Fibroblast of skin of abdomen (primary cell): ENCODE measurements around the gene PLAU.
"Not testable (repeated sequence)": the region's sequence is repeated elsewhere in the genome, so short reads cannot be mapped to it uniquely, and the experiment has no call there.

Source experiments
- DNase-seq: peaks from one replicate; pipeline ENCODE4 v3.0.0-alpha.2; 2013

The PLAU gene

DNA sequence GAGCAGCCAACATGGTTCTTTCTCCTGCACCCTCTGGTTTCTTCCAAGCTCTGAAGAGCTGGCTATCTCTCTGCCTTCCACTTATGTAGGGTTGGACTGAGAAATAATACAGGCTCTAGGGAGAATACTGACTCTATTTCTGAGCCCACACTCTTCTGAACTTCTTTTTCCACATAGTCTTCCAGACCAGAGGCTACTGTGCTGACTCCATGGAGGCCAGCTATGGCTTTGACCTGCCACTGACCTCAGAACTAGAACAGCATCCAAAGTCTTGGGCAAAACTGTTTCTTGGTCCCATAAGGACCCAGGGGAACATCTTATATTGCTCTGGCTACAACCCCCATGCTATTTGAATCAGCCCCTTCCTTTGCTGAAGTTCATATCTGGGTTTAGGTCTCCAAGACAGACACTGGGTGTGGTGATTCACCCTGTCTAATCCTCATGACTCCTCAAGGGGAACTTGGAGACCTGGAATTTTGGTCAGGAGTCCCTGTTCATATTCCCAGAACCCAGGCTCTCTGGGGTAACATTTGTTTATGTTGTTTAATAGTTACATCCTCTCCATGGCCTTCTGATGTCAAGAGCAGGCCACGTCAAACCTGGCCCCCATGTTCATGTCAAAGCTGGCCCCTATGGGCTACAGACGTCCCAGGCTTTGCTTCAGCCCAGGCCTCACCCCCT is 12.1 kb upstream of the PLAU start:
- no peak for DNase-seq

DNA sequence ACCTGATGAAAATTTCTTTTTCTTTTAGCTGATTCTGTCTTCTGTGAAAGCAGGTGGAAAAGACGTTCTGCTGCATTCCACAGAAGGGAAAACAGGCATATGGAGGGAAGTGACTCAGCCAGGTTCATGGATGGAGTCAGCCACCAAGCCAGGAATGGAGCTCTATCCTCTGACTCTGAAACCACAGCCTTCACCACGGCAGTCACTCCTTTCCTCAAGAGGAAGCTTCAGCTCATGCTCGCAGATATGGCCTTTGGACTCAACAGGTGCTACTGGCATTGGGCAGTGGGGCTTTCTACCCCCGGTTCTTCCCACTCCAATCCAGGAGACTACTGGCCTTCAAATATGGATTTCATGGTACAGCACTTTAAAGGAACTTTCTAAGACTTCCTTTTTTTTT is 11.5 kb upstream of the PLAU start:
- DNase-seq: peak; percentile 90

DNA sequence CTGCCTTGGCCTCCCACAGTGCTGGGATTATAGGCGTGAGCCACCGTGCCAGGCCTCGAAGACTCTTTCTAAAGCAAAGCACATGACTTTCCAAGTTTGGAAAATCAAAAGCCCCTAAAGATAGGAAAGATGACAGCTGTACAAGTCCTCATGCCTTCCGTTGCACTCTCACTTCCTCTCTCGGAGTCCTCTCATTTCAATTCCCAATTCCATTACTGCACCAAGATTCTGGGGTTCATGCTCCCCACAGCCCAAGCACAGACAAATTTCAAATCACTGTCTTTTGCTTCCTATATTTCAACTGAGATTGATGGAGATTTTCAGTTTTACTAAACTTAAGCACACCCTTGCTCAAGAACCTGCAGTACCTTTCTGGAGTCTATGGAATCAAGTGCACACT is 10.9 kb upstream of the PLAU start:
- DNase-seq: no peak

DNA sequence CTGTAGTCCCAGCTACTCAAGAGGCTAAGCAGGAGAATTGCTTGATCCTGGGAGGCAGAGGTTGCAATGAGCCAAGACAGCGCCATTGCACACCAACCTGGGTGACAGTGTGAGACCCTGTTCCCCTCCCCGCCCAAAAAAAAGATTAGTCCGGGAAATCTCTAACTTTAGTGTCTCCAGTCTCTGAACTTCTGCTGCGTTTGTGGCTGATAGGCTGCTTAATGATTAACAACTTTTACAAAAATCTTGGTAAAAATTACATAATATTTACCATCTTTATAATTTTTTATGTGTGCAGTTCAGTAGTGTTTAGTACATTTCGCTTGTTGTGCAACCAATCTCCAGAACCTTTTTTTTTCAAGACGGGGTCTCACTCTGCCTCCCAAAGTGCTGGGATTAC is 9.7 kb upstream of the PLAU start:
- DNase-seq: no peak

DNA sequence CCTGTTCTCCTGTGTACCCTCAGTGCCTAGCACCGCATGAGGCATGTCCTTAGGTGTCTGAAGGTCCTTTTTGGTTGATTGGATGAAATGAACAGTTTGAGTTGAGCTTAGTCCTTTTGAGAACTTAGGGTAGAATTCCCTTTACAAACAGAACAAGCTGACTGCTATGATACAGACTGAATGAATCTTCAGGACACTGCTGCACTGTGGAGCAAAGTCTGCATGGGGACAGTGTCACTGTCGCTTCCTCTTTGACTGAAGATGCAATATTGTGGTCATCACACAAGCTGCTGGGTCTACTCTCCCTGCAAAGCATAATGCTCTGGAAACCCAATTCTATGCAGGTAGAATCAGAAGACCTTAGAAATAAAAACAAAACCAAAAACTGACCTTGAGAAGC is 8.6 kb upstream of the PLAU start:
- DNase-seq: no peak

DNA sequence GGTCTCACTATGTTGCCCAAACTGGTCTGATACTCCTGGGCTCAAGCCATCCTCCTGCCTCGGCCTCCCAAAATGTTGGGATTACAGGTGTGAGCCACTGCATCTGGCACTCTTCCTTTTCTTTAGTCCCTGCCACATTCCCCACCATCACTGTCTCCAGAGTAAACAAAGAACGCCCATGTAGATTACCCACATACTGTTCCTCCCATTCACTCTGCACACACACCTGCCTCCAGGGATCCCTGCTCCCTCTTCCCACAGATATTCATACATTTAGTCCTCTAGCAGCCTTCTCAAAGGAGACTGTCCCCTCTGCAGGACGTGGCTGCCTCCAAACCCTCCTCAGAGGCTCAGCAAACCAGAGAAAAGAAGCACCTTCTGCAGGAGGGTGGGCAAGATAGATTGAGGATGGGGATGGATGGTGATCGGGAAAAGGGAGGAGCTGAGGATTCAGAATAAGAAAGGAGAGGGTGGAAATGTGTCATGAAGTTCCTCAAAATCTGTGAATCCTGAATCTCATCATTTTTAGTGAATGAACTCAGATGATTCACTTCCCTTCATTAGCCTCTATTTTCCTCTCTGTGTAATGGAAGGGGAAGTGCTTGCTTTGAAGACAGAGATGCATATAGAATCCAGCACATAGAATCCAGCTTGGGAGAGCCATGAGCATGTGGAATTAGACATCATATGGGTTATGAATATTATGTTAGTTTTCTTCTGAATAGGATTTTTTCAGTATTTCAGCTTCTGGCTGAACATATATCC is 5.5 kb upstream of the PLAU start:
- DNase-seq: no peak

DNA sequence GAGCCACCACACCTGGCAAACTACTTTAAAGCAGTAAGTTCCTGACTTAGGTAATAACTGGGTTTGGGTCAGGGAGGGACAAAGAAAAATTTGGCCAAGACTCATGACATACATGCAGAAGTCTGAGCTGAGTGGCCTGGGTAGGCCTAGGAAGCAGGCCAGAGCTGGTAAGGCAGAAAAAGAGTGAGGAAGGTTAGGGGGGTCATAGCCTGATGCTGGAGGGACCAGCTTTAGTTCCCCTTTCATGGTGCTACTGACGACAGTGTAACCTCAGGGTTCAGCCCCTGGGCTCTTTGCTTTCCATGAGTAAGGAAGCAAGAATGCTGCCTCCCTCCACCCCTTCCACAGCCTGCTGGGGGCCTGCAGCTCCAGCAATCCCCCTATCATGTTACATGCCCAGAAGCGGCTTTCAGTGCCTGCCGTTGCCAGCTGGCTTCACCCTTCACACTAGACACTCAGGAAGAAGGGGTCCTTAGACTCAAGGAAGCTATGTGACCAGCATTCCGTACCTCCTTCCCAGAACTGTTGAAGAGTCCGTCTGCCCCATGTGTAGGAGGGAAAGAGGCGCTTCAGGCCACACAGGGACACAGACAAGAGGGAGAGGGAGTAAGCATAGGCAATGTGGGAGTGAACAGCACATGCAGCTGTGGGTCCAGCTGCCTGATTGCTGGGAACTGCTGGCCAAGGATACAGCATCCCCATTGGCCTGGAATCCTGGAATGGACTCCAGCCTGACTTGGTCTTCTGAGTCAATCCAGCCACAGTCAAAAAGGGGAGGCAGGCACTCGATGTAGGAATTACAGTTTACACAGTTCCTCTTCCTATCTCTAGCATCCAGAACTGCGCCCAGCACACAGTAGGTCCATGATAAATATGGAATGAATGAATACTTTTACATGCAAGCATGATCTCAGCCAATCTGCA is 4.1 kb upstream of the PLAU start:
- peak; percentile 97 for DNase-seq

DNA sequence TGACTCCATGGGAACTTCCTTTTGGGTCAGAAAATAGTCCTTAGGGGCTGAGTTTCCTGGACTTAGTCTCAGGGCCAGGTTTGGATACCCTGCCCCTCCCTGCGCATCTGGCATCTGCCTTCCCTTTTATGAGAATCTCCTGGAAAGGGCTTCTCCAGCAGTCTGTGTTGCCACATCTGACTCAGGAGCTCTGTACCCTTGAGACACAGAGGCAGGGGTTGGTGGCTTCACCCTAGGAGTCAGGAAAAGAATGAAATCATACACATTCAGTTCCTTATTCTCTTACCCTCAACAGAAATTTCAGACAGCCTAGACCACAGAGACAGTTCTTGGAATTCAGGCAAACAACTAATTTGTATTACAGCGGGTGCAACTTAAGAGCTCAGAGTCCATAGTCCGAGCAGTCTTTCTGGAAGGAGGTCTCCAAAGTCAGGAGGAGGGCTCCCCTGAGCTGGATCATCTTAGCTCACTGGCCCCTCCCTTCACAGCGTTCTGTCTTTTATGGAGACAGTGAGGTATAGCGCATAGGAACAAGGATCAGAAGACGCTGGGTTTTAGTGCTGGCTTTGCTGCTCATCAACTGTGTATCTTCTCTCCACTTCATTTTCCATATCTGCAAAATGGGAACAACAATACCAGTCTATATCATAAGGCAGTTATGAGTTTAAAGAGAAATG is 3.0 kb upstream of the PLAU start:
- peak; percentile 61 for DNase-seq

DNA sequence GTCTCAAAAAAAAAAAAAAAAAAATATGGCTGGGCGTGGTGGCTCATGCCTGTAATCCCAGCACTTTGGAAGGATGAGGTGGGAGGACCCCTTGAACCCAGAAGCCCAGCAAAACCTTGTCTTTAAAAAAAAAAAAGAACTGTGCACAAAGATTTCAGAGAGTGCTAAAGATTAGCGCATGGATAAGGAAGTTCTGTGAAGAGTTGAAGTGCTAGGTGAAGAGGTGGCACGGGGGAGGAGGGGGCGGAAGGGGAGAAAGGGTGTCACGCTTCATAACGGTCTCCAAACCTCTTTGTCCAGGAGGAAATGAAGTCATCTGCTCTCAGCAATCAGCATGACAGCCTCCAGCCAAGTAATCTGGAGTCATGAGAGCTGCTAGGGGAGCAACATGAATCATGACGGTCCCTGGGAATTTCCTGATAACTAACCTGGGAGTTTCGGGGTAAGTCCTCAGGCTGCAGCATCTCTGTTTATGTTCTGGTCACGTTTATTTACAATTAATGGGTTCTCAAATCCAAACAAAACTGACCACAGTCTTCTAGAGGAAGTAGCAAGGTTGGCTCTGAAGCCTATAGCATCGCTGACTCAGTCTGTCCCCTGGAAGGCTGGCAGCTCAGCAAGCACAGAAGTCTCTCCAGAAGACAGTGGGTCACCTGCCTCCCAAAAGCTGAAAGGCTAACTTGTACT is 1.9 kb upstream of the PLAU start:
- DNase-seq: peak; percentile 88

DNA sequence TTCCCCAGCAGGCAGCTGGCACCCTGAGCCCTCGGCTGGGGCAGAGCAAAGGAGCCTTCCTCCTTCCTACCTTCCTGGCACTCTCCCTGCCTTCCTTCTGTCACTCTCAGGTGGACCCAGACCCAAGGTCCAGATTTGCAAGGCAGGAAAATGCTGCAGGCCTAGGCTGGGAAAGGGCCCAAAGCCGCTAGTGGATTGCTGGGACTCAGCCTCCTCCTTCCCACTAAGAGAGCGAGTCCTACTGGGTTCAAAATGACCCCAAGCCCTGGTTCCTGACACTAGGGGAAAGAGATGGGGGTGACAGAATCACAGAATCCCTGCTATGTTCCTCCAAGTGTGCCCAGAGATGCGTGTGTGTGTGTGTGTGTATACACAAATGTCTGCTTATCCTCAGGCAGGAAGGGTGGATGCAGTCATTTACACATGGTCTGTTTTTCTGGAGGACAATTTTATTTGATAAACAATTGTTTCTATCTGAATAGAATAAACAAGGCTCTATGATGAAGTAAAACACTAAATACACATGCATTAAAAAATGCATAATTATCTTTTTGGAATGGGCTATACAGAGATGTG is 1.3 kb upstream of the PLAU start:
- no peak for DNase-seq

DNA sequence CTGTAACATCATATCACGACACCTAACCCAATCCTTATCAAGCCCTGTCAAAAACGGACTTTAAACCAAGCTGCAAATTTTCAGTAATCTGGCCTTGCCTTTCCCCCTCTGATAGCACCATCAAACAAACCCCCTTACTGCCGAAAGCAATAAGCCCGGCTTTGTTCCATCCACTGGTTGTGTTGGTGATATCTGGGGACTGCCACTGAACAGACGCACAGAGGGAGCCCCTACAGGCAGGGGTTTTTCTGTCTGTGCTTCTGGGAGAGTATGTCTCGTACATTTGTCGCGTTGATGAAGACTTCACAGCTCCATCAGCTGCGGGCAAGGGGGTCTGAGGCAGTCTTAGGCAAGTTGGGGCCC is 550 bp upstream of the PLAU start:
- no peak for DNase-seq

DNA sequence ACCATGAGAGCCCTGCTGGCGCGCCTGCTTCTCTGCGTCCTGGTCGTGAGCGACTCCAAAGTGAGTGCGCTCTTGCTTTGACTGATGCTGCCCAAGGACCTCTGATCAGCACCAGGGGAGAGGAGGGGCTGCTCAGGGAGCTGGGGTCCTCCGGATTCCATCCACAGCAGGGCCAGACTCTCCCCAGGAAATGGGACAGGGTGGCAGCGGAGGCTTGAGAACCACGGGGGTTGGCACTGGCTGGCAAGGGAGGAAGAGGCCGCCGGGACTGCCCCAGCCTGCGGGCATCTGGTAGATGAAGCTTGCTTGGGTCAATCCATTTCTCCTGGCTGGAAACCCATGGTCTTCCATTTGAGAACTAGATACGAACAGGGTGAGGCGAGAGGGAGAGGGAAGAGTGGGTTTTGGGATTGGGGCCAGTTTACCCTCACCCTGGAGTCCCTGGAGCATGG is 647 bp downstream of the PLAU start:
- DNase-seq: no peak

DNA sequence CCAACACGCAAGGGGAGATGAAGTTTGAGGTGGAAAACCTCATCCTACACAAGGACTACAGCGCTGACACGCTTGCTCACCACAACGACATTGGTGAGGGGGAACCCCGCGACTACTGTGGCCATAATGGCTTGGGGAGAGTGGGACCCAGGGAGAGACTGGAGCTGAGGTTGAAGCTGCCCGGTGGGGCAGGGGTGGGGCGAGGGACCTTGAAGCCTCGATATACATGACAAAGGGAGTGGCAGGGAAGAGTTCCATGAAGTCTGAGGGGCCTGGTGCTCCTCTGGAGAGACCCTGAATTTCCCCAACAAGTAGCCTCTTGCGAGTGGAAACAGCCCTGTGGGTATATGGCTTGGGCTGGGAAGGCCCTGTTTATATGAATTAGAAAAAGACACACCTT is 3.1 kb downstream of the PLAU start:
- no peak for DNase-seq

DNA sequence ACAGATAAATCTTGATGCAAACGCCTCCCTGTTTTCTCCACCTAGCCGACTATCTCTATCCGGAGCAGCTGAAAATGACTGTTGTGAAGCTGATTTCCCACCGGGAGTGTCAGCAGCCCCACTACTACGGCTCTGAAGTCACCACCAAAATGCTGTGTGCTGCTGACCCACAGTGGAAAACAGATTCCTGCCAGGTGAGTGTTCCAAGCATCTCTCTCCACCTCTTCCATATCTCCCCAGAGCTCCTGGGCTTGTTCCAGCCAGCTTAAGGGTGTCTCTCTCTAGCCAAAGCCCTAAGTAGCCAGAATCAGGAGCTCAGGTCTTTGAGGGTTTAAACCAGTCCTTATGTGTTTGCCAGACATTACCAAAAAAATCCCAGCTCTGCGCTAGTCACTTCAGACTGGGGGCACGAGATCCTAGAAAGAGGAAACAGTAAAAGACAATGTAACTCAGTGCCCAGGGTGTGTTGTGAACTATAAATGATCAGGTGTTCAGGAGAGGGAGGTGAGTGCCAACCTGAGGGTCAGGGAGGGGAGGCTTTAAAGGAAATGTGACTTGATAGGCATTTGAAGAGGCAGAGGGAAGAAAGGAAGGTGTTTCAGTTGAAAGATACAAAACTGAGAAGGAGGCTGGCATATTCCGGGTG is 4.4 kb downstream of the PLAU start:
- DNase-seq: no peak

DNA sequence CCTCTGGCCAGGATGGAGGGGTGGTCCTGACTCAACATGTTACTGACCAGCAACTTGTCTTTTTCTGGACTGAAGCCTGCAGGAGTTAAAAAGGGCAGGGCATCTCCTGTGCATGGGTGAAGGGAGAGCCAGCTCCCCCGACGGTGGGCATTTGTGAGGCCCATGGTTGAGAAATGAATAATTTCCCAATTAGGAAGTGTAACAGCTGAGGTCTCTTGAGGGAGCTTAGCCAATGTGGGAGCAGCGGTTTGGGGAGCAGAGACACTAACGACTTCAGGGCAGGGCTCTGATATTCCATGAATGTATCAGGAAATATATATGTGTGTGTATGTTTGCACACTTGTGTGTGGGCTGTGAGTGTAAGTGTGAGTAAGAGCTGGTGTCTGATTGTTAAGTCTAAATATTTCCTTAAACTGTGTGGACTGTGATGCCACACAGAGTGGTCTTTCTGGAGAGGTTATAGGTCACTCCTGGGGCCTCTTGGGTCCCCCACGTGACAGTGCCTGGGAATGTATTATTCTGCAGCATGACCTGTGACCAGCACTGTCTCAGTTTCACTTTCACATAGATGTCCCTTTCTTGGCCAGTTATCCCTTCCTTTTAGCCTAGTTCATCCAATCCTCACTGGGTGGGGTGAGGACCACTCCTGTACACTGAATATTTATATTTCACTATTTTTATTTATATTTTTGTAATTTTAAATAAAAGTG is 6.0 kb downstream of the PLAU start:
- no peak for DNase-seq

DNA sequence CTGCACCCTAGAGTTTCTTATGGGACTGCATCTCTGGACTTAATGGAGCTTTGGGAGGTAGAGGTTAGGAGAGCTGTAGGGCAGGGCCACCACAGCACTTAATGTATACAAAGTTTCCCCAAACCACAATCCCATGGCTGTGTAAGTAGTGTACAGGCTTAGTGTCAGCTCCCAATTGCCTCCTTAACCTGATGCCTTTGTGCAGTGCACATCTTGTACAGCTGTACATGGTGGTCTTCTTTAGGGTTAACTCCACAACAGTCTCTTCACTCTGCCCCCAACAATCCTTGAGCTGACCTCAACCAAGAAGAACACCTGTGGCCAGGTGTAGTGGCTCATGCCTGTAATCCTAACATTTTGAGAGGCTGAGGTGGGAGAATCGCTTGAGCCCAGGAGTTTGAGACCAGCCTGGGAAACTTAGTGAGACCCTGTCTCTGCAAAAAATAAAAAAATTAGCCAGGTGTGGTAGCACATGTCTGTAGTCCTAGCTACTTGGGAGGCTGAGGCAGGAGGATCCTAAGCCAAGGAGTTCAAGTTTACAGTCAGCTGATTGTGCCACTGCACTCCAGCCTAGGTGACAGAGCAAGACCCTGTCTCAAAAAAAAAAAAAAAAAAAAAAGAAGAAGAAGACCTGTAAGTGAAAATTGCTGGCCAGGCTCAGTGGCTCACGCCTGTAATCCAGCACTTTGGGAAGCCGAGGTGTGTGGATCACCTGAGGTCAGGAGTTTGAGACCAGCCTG is 6.8 kb downstream of the PLAU start:
- no peak for DNase-seq

DNA sequence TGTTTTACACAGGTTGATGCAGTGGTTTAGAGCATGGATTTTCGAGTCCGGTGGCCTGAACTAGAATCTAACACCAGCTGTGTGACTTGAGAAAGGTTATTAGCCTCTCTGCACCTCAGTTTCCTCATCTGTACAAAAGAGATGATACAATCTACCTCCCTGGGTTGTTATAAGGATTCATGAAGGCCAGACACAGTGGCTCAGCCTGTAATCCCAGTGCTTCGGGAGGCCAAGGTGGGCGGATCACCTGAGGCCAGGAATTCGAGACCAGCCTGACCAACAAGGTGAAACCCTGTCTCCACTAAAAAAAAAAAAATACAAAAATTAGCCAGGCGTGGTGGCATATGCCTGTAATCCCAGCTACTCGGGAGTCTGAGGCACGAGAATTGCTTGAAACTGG is 8.5 kb downstream of the PLAU start:
- DNase-seq: not testable (repeated sequence)

DNA sequence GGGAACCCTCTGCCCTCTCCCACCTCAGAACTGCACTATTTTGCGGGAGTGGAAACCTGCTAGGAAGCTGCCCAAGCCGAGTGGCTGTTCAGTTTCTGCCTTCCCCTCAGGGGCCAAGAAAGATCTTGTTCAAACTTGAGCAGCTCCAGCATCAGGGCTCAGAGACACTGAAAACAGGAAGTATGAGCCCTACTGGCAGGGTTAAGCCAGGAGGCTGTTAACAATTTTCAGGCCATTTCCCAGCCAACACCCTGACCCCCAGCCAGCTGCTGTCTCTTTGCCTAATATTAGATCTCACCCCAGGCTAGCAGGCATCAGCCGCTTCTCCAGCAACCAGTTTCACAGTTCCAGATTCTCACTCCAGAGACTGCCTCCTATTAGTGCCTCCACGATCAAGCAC is 9.2 kb downstream of the PLAU start:
- no peak for DNase-seq

DNA sequence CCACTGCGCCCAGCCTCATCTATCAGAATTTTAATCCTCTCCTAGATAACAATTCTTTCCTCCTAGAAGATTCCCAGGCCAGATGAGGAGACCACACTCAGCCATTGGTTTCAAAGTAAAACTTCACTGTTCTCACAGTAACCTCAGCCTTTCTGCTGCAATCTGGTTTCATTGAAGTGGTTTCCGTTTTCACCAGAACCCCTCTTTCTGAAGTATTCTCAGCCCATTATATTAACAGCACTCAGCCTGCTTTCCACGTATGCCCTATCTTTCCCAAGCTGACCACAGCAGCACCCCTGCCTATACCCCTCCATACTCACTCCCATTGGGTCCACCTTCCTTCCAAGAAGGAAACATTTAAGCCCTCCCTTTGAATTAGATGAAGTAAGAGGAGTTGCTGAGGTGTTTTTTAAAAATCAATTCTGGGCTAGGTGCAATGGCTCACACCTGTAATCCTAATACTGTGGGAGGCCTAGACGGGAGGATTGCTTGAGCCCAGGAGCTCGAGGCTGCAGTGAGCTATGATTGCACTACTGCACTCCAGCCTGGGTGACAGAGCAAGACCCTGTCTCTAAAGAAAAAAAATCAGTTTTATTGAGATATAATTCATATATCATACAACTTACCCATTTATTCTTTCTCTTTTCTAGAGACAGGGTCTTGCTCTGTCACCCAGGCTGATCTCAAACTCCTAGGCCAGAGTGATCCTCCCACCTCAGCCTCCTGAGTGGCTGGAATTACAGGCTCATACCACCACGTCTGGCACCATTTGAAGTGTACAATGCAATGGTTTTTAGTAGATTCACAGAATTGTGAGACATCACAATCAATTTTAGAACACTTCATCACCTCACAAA is 11.3 kb downstream of the PLAU start:
- no peak for DNase-seq
